Activated CD8-positive, alpha-beta memory T cell treated with anti-CD3 and anti-CD28 coated beads for 24 hours (primary cell): Measurements from ENCODE around the gene STOX1.
"Not testable (repeated sequence)": the region's sequence is repeated elsewhere in the genome, so short reads cannot be mapped to it uniquely, and the experiment has no call there.

Experiments
- DNase-seq: peaks from one replicate; pipeline ENCODE4 v3.0.0-alpha.2; 2020

STOX1 gene, protein sequence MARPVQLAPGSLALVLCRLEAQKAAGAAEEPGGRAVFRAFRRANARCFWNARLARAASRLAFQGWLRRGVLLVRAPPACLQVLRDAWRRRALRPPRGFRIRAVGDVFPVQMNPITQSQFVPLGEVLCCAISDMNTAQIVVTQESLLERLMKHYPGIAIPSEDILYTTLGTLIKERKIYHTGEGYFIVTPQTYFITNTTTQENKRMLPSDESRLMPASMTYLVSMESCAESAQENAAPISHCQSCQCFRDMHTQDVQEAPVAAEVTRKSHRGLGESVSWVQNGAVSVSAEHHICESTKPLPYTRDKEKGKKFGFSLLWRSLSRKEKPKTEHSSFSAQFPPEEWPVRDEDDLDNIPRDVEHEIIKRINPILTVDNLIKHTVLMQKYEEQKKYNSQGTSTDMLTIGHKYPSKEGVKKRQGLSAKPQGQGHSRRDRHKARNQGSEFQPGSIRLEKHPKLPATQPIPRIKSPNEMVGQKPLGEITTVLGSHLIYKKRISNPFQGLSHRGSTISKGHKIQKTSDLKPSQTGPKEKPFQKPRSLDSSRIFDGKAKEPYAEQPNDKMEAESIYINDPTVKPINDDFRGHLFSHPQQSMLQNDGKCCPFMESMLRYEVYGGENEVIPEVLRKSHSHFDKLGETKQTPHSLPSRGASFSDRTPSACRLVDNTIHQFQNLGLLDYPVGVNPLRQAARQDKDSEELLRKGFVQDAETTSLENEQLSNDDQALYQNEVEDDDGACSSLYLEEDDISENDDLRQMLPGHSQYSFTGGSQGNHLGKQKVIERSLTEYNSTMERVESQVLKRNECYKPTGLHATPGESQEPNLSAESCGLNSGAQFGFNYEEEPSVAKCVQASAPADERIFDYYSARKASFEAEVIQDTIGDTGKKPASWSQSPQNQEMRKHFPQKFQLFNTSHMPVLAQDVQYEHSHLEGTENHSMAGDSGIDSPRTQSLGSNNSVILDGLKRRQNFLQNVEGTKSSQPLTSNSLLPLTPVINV

GRCh38 chr10:68826764-68827591 is at the start of gene STOX1:
TSS of gene STOX1 (plus strand) at chr10:68827531. CDS start at chr10:68827624, 93 bp downstream.
- peak; percentile 86 for DNase-seq

GRCh38 chr10:68781613-68782574 is 45.4 kb upstream of the STOX1 start:
- no peak for DNase-seq

- no peak for DNase-seq
Observed at GRCh38 chr10:68784476-68784875, 42.9 kb upstream of the STOX1 start.

DNA sequence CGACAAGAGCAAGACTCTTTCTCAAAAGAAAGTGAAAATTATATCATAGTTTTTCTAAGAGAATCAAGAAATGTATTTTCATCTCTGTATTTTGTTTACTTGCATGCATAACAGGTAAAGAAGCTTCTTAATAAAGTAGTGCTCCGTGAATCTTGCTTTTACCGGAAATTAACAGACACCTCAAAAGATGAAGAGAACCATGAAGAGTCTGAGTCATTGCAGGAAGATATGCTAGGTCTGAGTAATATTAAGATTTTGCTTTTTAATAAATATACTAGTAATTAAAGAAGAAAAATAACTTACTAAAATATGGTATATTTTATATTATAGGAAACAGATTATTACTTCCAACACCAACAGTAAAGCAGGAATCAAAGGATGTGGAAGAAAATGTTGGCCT is 39.5 kb upstream of the STOX1 start:
- no peak for DNase-seq

- no peak for DNase-seq
Observed at GRCh38 chr10:68790476-68790875, 36.9 kb upstream of the STOX1 start.

DNA sequence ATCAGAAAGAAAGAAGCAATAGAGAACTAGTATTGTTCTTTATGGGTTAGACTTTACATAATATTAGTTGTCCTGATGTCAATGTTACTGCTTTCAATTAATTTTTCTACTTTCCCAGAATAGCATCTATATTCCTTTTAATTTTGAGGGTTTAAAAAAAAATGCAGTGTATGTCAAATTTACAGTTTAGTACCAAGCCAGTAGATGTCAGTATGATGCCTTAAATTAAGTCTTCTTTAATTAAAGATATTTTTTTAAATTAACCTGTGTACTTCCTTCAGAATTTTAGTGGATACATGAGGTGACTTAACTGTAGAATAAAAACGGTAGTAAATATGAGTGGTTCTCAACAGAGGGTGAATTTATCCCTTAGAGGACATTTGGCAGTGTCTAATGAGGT is 35.2 kb upstream of the STOX1 start:
- no peak for DNase-seq

- no peak for DNase-seq
Observed at GRCh38 chr10:68795886-68796532, 31.3 kb upstream of the STOX1 start.

DNA sequence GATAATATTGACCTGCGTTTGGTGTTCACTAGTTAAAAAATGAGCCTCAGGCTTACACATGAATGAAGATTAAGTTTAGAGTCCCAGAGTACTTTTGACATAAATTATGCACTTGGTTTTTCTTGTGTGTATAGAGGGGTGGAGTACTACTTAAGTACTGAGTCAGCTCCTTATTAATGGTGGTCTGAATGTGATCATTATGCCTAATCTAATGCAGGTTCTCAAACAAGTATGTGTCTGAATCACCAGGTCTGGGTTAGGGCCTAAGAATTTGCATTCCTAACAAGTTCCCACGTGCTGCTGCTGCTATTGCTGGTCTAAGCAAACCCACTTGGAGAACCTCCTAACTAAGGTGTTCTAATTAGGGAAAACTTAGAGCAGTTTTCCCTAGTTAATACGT is 30.7 kb upstream of the STOX1 start:
- no peak for DNase-seq

DNA sequence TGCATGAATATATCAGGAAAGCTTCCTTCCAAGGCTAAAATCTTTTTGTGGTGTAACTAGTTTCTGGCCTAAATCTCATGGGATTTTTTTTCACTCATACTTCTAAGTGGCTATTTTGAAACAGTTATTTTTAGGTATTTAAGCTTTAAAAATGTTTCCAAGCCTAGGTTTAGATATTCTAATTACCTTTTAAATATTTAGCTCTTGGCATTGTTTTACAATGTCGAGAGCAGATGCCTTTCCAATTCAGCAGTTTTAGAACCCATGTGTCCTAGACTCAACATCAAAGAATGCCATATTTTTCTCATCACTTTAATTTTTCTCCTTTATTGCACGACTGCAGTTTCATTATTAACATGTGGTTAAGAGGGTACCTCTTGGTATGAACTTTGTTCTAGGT is 27.1 kb upstream of the STOX1 start:
- DNase-seq, result no peak

- DNase-seq, result no peak
Observed at GRCh38 chr10:68804692-68805091, 22.6 kb upstream of the STOX1 start.

- DNase-seq, result not testable (repeated sequence)
Observed at GRCh38 chr10:68810830-68811229, 16.5 kb upstream of the STOX1 start.

DNA sequence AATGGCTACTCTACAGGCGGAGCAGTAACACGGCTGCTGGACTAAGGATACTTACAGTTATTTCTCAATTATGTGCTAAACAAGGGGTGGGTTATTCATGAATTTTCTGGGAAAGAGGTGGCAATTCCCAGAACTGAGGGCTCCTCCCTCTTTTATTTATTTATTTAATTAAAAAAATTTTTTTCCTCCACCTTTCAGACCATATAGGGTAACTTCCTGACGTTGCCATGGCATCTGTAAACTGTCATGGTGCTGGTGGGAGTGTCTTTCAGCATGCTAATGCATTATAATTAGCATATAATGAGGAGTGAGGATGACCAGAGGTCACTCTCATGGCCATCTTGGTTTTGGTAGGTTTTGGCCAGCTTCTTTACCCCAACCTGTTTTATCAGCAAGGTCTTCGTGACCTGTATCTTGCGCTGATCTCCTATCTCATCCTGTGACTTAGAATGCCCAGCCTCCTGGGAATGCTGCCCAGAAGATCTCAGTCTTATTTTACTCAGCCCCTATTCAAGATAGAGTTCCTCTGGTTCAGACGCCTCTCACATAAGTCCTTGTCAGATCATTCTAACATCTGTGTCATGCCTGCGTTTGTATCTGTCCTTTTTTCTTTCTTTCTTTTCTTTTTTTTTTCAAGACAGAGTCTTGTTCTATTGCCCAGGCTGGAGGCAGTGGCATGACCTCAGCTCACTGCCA is 15.9 kb upstream of the STOX1 start:
- no peak for DNase-seq

GRCh38 chr10:68812420-68812819 is 14.9 kb upstream of the STOX1 start:
- no peak for DNase-seq

DNA sequence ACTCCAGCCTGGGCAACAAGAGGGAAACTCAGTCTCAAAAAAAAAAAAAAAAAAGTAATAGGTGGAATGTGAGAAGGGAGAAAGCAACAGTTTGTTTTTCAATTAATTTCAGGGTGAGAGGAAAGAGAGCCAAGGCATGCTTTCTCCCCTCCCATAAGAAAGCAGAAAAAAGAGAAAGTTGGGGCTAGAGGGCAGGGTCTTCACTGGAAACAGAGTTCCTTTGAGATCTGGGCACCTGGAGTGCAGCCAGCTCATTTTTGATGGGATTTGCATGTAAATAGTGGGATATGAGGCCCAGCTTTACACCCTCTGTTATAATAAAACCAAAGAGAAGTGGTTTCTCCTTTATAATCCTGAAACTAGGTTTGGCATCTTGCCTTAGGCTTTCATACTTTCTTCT is 13.8 kb upstream of the STOX1 start:
- no peak for DNase-seq

- DNase-seq, result no peak
Observed at GRCh38 chr10:68816796-68817412, 10.4 kb upstream of the STOX1 start.

DNA sequence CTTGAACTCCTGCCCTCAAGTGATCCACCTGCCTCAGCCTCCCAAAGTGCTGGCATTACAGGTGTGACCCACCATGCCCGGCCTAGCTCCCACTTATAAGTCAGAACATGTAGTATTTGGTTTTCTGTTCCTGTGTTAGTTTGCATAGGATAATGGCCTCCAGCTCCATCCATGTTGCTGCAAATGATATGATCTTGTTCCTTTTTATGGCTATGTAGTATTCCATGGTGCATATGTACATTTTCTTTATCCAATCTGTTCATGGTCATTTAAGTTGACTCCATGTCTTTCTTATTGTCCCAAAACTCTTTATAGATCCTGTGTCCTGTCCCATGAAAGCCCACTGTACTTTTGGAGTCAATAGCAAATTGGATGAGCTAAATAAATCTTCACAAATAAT is 7.0 kb upstream of the STOX1 start:
- not testable (repeated sequence) for DNase-seq

DNA sequence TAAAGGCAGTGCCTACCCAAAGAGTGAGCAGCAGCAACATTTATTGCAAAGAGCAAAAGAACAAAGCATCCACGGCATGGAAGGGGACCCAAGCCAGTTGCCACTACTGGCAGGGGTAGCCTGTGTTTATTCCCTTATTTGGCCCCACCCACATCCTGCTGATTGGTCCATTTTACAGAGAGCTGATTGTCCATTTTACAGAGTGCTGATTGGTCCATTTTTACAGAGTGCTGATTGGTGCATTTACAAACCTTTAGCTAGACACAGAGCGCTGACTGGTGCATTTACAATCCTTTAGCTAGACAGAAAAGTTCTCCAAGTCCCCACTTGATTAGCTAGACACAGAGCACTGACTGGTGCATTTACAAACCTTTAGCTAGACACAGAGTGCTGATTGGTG is 4.7 kb upstream of the STOX1 start:
- not testable (repeated sequence) for DNase-seq

DNA sequence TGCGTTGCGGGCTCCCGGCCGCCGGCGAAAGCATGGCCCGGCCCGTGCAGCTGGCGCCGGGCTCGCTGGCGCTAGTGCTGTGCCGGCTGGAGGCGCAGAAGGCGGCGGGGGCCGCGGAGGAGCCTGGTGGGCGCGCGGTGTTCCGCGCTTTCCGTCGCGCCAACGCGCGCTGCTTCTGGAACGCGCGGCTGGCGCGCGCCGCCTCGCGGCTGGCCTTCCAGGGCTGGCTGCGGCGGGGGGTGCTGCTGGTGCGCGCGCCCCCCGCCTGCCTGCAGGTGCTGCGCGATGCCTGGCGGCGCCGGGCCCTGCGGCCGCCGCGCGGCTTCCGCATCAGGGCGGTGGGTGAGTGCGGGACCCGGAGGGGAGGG is 245 bp downstream of the STOX1 start:
- not testable (repeated sequence) for DNase-seq

GRCh38 chr10:68828083-68828601 is 811 bp downstream of the STOX1 start:
- peak; percentile 67 for DNase-seq

- DNase-seq, result no peak
Observed at GRCh38 chr10:68828833-68829232, 1.5 kb downstream of the STOX1 start.
